SK-N-SH (cell line): ENCODE data around the gene KCTD12. TPM values are rescaled to one million over a fixed set of nuclear protein-coding genes. Genes with fewer than 3 reads are reported as not detected.

Source experiments
- CTCF ChIA-PET: fragments of 300-600, 350-600 bp; formaldehyde crosslinking; extraction: SDS; loops from one replicate; lab custom pipeline; 2021; lab: Yijun Ruan, JAX
- POLR2A ChIA-PET: fragments of 350-600 bp; sonication (Branson Sonifier 250); formaldehyde crosslinking; extraction: SDS; loops from one replicate; lab custom pipeline; 2020; ENCODE audit warnings: antibody characterized with exemption, inconsistent platforms; lab: Yijun Ruan, JAX
- DNase-seq: peaks from one replicate; pipeline ENCODE4 v3.0.0; 2012
- H2AFZ ChIP-seq: fragments of 200-600 bp; sonication (generic); 2 replicates; pipeline ENCODE4 v1.8.1; 2016; ENCODE audit warnings: antibody characterized with exemption, mild to moderate bottlenecking, low read depth
- H3F3A ChIP-seq: fragments of 200-600 bp; sonication (generic); replicated peaks from 2 replicates; pipeline ENCODE3; 2016; ENCODE audit warnings: antibody characterized with exemption, mild to moderate bottlenecking; ENCODE audit not compliant: insufficient read depth
- H3K27ac ChIP-seq, 2 experiments: fragments of 200-500 bp in 1 of 2; fragments of 200-600 bp in 1 of 2; sonication (Bioruptor generic) in 1 of 2; sonication (generic), shearing (Covaris generic) in 1 of 2; 2 replicates each; pipeline versions ENCODE4 v1.5.1 to v1.6.1; 2014 to 2016; ENCODE audit warnings: low read depth in 2 of 2, inconsistent platforms in 1 of 2, low read length in 1 of 2, mild to moderate bottlenecking in 1 of 2, mixed read lengths in 1 of 2
- H3K27me3 ChIP-seq: fragments of 200-600 bp; sonication (generic), shearing (Covaris generic); 2 replicates; pipeline ENCODE4 v1.6.1; 2016; ENCODE audit warnings: mixed run types; ENCODE audit not compliant: insufficient read depth
- H3K36me3 ChIP-seq, 2 experiments: fragments of 200-500 bp in 1 of 2; fragments of 200-600 bp in 1 of 2; sonication (Bioruptor generic) in 1 of 2; sonication (generic) in 1 of 2; replicated peaks in 1 of 2; 2 replicates each; pipeline versions ENCODE3 to v1.5.1; 2014 to 2016; ENCODE audit warnings: low read length in 1 of 2, mild to moderate bottlenecking in 1 of 2; ENCODE audit not compliant: insufficient read depth in 2 of 2, control insufficient read depth in 1 of 2
- H3K4me1 ChIP-seq, 2 experiments: fragments of 200-500 bp in 1 of 2; fragments of 200-600 bp in 1 of 2; sonication (Bioruptor generic) in 1 of 2; sonication (generic), shearing (Covaris generic) in 1 of 2; 2 replicates each; pipeline versions ENCODE4 v1.5.1 to v1.6.1; 2014 to 2016; ENCODE audit warnings: low read depth in 1 of 2, low read length in 1 of 2, mixed run types in 1 of 2; ENCODE audit not compliant: insufficient read depth in 2 of 2, control insufficient read depth in 1 of 2
- H3K4me2 ChIP-seq: fragments of 200-600 bp; sonication (generic), shearing (Covaris generic); 2 replicates; pipeline ENCODE4 v1.6.1; 2017; ENCODE audit warnings: mixed run types
- H3K4me3 ChIP-seq, 2 experiments: fragments of 200-500 bp in 1 of 2; fragments of 200-600 bp in 1 of 2; sonication (Bioruptor generic) in 1 of 2; sonication (generic), shearing (Covaris generic) in 1 of 2; 2 replicates each; pipeline versions ENCODE4 v1.5.1 to v1.8.1; 2014 to 2016; ENCODE audit warnings: low read depth in 2 of 2, inconsistent platforms in 1 of 2, low read length in 1 of 2, mild to moderate bottlenecking in 1 of 2, mixed read lengths in 1 of 2, moderate library complexity in 1 of 2
- H3K79me2 ChIP-seq: fragments of 200-600 bp; sonication (generic); 2 replicates; pipeline ENCODE4 v1.8.1; 2017; ENCODE audit warnings: mild to moderate bottlenecking; ENCODE audit not compliant: insufficient read depth
- H3K9ac ChIP-seq: fragments of 200-600 bp; sonication (generic); 2 replicates; pipeline ENCODE4 v1.6.1; 2017; ENCODE audit warnings: mixed run types
- H3K9me2 ChIP-seq: fragments of 200-600 bp; sonication (generic); 2 replicates; pipeline ENCODE4 v1.6.1; 2017; ENCODE audit warnings: mixed run types
- H3K9me3 ChIP-seq: fragments of 200-600 bp; sonication (generic); 2 replicates; pipeline ENCODE4 v1.6.1; 2017; ENCODE audit warnings: mixed run types, mild to moderate bottlenecking, moderate library complexity
- H4K20me1 ChIP-seq: fragments of 200-600 bp; sonication (generic); 2 replicates; pipeline ENCODE4 v1.6.1; 2017; ENCODE audit warnings: mild to moderate bottlenecking, mixed run types; ENCODE audit not compliant: insufficient read depth
- CHD2 ChIP-seq: fragments of 150-350 bp; IDR thresholded peaks from 2 replicates; pipeline ENCODE4 v1.6.1; 2018; ENCODE audit warnings: low read length; ENCODE audit not compliant: partially characterized antibody
- FOXM1 ChIP-seq: IDR thresholded peaks from 2 replicates; pipeline ENCODE4 v1.4.0; 2012; ENCODE audit warnings: low read depth, mild to moderate bottlenecking
- MXI1 ChIP-seq: IDR thresholded peaks from 2 replicates; pipeline ENCODE4 v1.6.1; 2012; ENCODE audit warnings: mild to moderate bottlenecking, low read depth, low read length, improper control_type of control experiment
- NFIC ChIP-seq: IDR thresholded peaks from 2 replicates; pipeline ENCODE4 v1.4.0; 2012; ENCODE audit warnings: borderline replicate concordance
- POLR2AphosphoS5 ChIP-seq: IDR thresholded peaks from 2 replicates; pipeline ENCODE4 v1.6.1; 2012; ENCODE audit warnings: low read depth, low read length
- RCOR1 ChIP-seq: fragments of 150-350 bp; IDR thresholded peaks from 2 replicates; pipeline ENCODE4 v1.6.1; 2017; ENCODE audit warnings: antibody characterized with exemption, low read length
- RFX5 ChIP-seq: IDR thresholded peaks from 2 replicates; pipeline ENCODE4 v1.6.1; 2012; ENCODE audit warnings: mild to moderate bottlenecking, improper control_type of control experiment, low read length
- WGBS: methylation state at CpG from one replicate; pipeline ENCODE4 v1.1.6; 2017; ENCODE audit warnings: low lambda C conversion rate; 5-methylcytosine and 5-hydroxymethylcytosine counted together
- polyA plus RNA-seq, 3 experiments: library from polyadenylated mRNA; depleted of rRNA; stranded (reverse); fragments of >200 nt; gene quantifications; 2 replicates each; pipeline ENCODE4 v1.2.3, GENCODE V29; 2012
- TF ChIP-seq, protein P1 (sequence below): fragments of 150-350 bp; IDR thresholded peaks from 2 replicates; pipeline ENCODE4 v1.6.1; 2016; ENCODE audit warnings: mild to moderate bottlenecking, low read depth, low read length
- TF ChIP-seq, protein P2 (sequence below): fragments of 150-350 bp; IDR thresholded peaks from 2 replicates; pipeline ENCODE4 v1.6.1; 2017; ENCODE audit warnings: antibody characterized with exemption, low read length, low read depth, borderline replicate concordance
- TF ChIP-seq, protein P3 (sequence below): IDR thresholded peaks from 2 replicates; pipeline ENCODE4 v1.4.0; 2012; ENCODE audit warnings: low read depth
- TF ChIP-seq, protein P4 (sequence below): fragments of 200-600 bp; sonication (generic); IDR thresholded peaks from 2 replicates; pipeline ENCODE4 v1.6.1; 2017; ENCODE audit warnings: antibody characterized with exemption, mild to moderate bottlenecking, moderate library complexity
- TF ChIP-seq, protein P5 (sequence below): IDR thresholded peaks from 2 replicates; pipeline ENCODE4 v1.4.0; 2012; ENCODE audit warnings: low read depth, borderline replicate concordance

The KCTD12 gene
- polyA plus RNA-seq, 1 of the 3 experiments (the other 2 are of a cell fraction), result 1.0 TPM

DNA sequence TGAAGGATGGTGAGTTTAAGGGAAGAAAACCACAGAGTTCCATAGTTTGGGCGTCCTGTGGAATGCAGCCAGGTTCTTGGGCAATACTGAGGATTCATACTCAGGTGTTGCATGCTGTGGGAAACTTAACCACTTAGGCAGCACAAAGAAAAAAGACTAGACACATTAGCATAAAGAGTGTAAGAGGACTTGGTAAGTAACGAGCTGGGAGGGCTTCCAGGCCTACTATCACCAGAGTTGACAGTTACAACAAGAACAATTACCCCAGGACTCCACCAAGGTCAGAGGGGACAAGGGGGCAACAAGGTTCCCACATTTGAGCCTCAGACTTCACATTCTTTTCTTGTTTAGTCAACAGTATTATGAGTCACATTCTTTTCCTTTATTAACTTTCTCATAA is 33.2 kb downstream of the KCTD12 start:
- Histone ChIP-seq H3K4me2 (no peak overlapping the region), H3K9ac (no peak overlapping the region), H3K27me3 (no peaks in the 10 kb centered on the region), H3K9me2 (no peaks in the 10 kb centered on the region), H3F3A (peaks cover 3% of the 10 kb centered on the region), H3K4me3 (no peak overlapping the region), H3K36me3 (no peaks in the 10 kb centered on the region), H4K20me1 (no peaks in the 10 kb centered on the region), H3K79me2 (no peaks in the 10 kb centered on the region), H3K9me3 (no peaks in the 10 kb centered on the region), H3K4me1 (peaks cover 5 to 6% of the 10 kb centered on the region in 2 experiments; a peak in 3 of 4 replicates), H2AFZ (0 out of 2 replicates have a peak overlapping the region, but pooled peaks have one; percentile 36), H3K27ac (no peak overlapping the region)
- CTCF ChIA-PET, result interaction anchor here (0.9 kb wide), 1 partner anchor 33 kb away, joined by 3 read pairs; no protein-coding TSS in a partner anchor
- 45% methylated on average over 2 of the region's 2 CpGs for WGBS
- TF ChIP-seq, protein P1, sequence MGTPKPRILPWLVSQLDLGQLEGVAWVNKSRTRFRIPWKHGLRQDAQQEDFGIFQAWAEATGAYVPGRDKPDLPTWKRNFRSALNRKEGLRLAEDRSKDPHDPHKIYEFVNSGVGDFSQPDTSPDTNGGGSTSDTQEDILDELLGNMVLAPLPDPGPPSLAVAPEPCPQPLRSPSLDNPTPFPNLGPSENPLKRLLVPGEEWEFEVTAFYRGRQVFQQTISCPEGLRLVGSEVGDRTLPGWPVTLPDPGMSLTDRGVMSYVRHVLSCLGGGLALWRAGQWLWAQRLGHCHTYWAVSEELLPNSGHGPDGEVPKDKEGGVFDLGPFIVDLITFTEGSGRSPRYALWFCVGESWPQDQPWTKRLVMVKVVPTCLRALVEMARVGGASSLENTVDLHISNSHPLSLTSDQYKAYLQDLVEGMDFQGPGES, result no peak
- no peak for TF ChIP-seq RCOR1
- TF ChIP-seq NFIC, result no peak
- TF ChIP-seq, protein P2, sequence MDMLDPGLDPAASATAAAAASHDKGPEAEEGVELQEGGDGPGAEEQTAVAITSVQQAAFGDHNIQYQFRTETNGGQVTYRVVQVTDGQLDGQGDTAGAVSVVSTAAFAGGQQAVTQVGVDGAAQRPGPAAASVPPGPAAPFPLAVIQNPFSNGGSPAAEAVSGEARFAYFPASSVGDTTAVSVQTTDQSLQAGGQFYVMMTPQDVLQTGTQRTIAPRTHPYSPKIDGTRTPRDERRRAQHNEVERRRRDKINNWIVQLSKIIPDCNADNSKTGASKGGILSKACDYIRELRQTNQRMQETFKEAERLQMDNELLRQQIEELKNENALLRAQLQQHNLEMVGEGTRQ, result no peak
- TF ChIP-seq, protein P3, sequence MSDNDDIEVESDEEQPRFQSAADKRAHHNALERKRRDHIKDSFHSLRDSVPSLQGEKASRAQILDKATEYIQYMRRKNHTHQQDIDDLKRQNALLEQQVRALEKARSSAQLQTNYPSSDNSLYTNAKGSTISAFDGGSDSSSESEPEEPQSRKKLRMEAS, result no peak
- no peak for TF ChIP-seq CHD2
- no peak for TF ChIP-seq MXI1
- no peak for TF ChIP-seq FOXM1
- TF ChIP-seq, protein P4, sequence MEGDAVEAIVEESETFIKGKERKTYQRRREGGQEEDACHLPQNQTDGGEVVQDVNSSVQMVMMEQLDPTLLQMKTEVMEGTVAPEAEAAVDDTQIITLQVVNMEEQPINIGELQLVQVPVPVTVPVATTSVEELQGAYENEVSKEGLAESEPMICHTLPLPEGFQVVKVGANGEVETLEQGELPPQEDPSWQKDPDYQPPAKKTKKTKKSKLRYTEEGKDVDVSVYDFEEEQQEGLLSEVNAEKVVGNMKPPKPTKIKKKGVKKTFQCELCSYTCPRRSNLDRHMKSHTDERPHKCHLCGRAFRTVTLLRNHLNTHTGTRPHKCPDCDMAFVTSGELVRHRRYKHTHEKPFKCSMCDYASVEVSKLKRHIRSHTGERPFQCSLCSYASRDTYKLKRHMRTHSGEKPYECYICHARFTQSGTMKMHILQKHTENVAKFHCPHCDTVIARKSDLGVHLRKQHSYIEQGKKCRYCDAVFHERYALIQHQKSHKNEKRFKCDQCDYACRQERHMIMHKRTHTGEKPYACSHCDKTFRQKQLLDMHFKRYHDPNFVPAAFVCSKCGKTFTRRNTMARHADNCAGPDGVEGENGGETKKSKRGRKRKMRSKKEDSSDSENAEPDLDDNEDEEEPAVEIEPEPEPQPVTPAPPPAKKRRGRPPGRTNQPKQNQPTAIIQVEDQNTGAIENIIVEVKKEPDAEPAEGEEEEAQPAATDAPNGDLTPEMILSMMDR, result no peak
- TF ChIP-seq RFX5, result no peak
- no peak for TF ChIP-seq POLR2AphosphoS5
- TF ChIP-seq, protein P5, sequence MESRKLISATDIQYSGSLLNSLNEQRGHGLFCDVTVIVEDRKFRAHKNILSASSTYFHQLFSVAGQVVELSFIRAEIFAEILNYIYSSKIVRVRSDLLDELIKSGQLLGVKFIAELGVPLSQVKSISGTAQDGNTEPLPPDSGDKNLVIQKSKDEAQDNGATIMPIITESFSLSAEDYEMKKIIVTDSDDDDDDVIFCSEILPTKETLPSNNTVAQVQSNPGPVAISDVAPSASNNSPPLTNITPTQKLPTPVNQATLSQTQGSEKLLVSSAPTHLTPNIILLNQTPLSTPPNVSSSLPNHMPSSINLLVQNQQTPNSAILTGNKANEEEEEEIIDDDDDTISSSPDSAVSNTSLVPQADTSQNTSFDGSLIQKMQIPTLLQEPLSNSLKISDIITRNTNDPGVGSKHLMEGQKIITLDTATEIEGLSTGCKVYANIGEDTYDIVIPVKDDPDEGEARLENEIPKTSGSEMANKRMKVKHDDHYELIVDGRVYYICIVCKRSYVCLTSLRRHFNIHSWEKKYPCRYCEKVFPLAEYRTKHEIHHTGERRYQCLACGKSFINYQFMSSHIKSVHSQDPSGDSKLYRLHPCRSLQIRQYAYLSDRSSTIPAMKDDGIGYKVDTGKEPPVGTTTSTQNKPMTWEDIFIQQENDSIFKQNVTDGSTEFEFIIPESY, result no peak
- POLR2A ChIA-PET, result no interaction called here
- no peak for DNase-seq
